ENCODE results near the gene TSPAN9. TPM values are rescaled to one million over a fixed set of nuclear protein-coding genes. Genes with fewer than 3 reads are reported as not detected.

TSPAN9 gene
- polyA plus RNA-seq, 1 experiment, result 67.0 TPM

- Histone ChIP-seq H3K27me3 (ENCODE audit: control insufficient read depth, insufficient read depth, low read length) (no peaks in the 10 kb centered on the region), H3K36me3 (ENCODE audit: control insufficient read depth, insufficient read depth, low read length) (no peaks in the 10 kb centered on the region), H3K4me3 (ENCODE audit: low read depth, low read length) (no peak overlapping the region)
- POLR2A ChIA-PET, result no interaction called here
- TF ChIP-seq CTCF (IDR thresholded peaks at IDR 0.05; ENCODE audit: insufficient read depth, low read depth, low read length), result no peak
- DNase-seq (ENCODE audit: low read depth), result no peak
- CTCF ChIA-PET, result interaction anchor here (3.1 kb wide), 1 partner anchor 9 kb away, joined by 12 read pairs; no protein-coding TSS in a partner anchor
These were observed 47.7 kb downstream of the TSPAN9 start for GRCh38 chr12:3124917-3125316.

- ChIA-PET POLR2A (no interaction called here), CTCF (no interaction called here)
- Histone ChIP-seq H3K36me3 (ENCODE audit: control insufficient read depth, insufficient read depth, low read length) (no peaks in the 10 kb centered on the region), H3K27me3 (ENCODE audit: control insufficient read depth, insufficient read depth, low read length) (no peaks in the 10 kb centered on the region), H3K4me3 (ENCODE audit: low read depth, low read length) (no peak overlapping the region)
- no peak for DNase-seq (ENCODE audit: low read depth)
- no peak for TF ChIP-seq CTCF (IDR thresholded peaks at IDR 0.05; ENCODE audit: insufficient read depth, low read depth, low read length)
These were observed 48.5 kb downstream of the TSPAN9 start for GRCh38 chr12:3125674-3126073.

- CTCF ChIA-PET, result interaction anchor here (1.2 kb wide), 1 partner anchor 54 kb away, joined by 4 read pairs; no protein-coding TSS in a partner anchor
- no peak overlapping the region for H3K4me3 ChIP-seq (ENCODE audit: low read depth, low read length)
- DNase-seq (ENCODE audit: low read depth), result no peak
These were observed 50.7 kb downstream of the TSPAN9 start for GRCh38 chr12:3127832-3128231.

GRCh38 chr12:3128498-3129293 lies 51.5 kb downstream of the TSPAN9 start:
- Histone ChIP-seq H3K36me3 (ENCODE audit: control insufficient read depth, insufficient read depth, low read length) (no peaks in the 10 kb centered on the region), H3K4me3 (ENCODE audit: low read depth, low read length) (no peak overlapping the region), H3K27me3 (ENCODE audit: control insufficient read depth, insufficient read depth, low read length) (no peaks in the 10 kb centered on the region)
- CTCF ChIA-PET, result interaction anchor here (1.2 to 1.6 kb wide), 3 partner anchors 10 to 147 kb away, joined by 4 to 7 read pairs (median 4); no protein-coding TSS in a partner anchor
- DNase-seq (ENCODE audit: low read depth), result no peak
- no peak for TF ChIP-seq CTCF (IDR thresholded peaks at IDR 0.05; ENCODE audit: insufficient read depth, low read depth, low read length)
- POLR2A ChIA-PET, result no interaction called here

More at GRCh38 chr12:3127832-3128231, 50.7 kb downstream of the TSPAN9 start:
- Histone ChIP-seq H3K36me3 (ENCODE audit: control insufficient read depth, insufficient read depth, low read length) (no peaks in the 10 kb centered on the region), H3K27me3 (ENCODE audit: control insufficient read depth, insufficient read depth, low read length) (no peaks in the 10 kb centered on the region)
- POLR2A ChIA-PET, result no interaction called here
- TF ChIP-seq CTCF (IDR thresholded peaks at IDR 0.05; ENCODE audit: insufficient read depth, low read depth, low read length), result no peak

- DNase-seq (ENCODE audit: low read depth), result no peak
- no peak overlapping the region for H3K4me3 ChIP-seq (ENCODE audit: low read depth, low read length)
- no peak for TF ChIP-seq CTCF (IDR thresholded peaks at IDR 0.05; ENCODE audit: insufficient read depth, low read depth, low read length)
- POLR2A ChIA-PET, result no interaction called here
- H3K27me3 ChIP-seq (ENCODE audit: control insufficient read depth, insufficient read depth, low read length), result no peaks in the 10 kb centered on the region
- CTCF ChIA-PET, result interaction anchor here (1.2 to 1.6 kb wide), 3 partner anchors 11 to 147 kb away, joined by 4 to 7 read pairs (median 6); no protein-coding TSS in a partner anchor
- no peaks in the 10 kb centered on the region for H3K36me3 ChIP-seq (ENCODE audit: control insufficient read depth, insufficient read depth, low read length)
These were observed 52.3 kb downstream of the TSPAN9 start for GRCh38 chr12:3129301-3130056.
